Cardiac muscle cell (in vitro differentiated cells and primary cell): ENCODE data around the gene GYG2. TPM values are rescaled to one million over a fixed set of nuclear protein-coding genes. Genes with fewer than 3 reads are reported as not detected.

Experiments
- DNase-seq, 2 donors: peaks; one replicate each; pipeline versions ENCODE4 v3.0.0 to v3.0.0-alpha.2; 2010 to 2017; ENCODE audit warnings: low read depth in 1 of 2, low spot score in 1 of 2
- H3K27ac ChIP-seq: fragments of 200-600 bp; sonication (generic); 2 replicates; pipeline ENCODE4 v1.5.1; 2016
- H3K27me3 ChIP-seq: fragments of 200-600 bp; sonication (generic); 2 replicates; pipeline ENCODE4 v1.6.0; 2016; ENCODE audit warnings: control low read depth
- H3K36me3 ChIP-seq: fragments of 200-600 bp; sonication (generic); 2 replicates; pipeline ENCODE4 v1.5.1; 2016; ENCODE audit warnings: control low read depth
- H3K4me1 ChIP-seq: fragments of 200-600 bp; sonication (generic); 2 replicates; pipeline ENCODE4 v1.8.1; 2017; ENCODE audit warnings: low read depth, mild to moderate bottlenecking, mixed run types
- H3K4me3 ChIP-seq: fragments of 200-600 bp; sonication (generic); 2 replicates; pipeline ENCODE4 v1.5.1; 2016; ENCODE audit warnings: mild to moderate bottlenecking
- H3K9me3 ChIP-seq: fragments of 200-600 bp; sonication (generic); 2 replicates; pipeline ENCODE4 v1.5.1; 2017; ENCODE audit warnings: low read depth, mild to moderate bottlenecking, control low read depth
- polyA plus RNA-seq: library from polyadenylated mRNA; unstranded; fragments of >200 nt; fragmentation: Nextera tagmentation; extraction: Ambion mirVana; gene quantifications from 2 replicates; pipeline ENCODE4 v1.2.1, GENCODE V29; 2016
- total RNA-seq: library from RNA; depleted of rRNA; stranded (reverse); fragments of >200 nt; gene quantifications from 2 replicates; pipeline ENCODE4 v1.2.3, GENCODE V29; 2016
- TF ChIP-seq, protein P1 (sequence below): IDR thresholded peaks from 2 replicates; pipeline ENCODE4 v1.5.1; 2012; ENCODE audit warnings: low read depth, mild to moderate bottlenecking, low read length

Gene GYG2
- total and polyA plus RNA-seq, 2 experiments from 2014 or later, result 58.0 to 58.4 TPM

DNA sequence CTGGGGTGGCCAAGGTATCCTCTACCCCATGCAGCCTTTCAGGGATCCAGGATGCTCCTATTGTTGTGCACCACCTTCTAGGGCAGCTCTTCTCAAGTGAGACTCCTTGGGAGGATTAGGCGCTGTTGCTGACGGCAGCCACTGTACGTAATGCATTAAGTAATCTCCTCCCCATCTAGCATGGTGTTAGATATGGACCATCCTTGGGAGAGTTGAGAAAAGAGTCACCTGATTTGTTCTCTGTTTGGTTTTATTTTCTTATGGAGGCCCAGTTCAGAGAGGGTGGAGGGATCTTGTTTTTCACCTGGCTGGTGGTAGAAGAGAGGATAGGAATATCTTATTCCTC is 46.4 kb downstream of the GYG2 start:
- no peaks in the 10 kb centered on the region for H3K36me3 ChIP-seq
- peaks cover 2% of the 10 kb centered on the region for H3K4me1 ChIP-seq
- no peak overlapping the region for H3K4me3 ChIP-seq
- H3K27ac ChIP-seq, result no peak overlapping the region
- TF ChIP-seq, protein P1, sequence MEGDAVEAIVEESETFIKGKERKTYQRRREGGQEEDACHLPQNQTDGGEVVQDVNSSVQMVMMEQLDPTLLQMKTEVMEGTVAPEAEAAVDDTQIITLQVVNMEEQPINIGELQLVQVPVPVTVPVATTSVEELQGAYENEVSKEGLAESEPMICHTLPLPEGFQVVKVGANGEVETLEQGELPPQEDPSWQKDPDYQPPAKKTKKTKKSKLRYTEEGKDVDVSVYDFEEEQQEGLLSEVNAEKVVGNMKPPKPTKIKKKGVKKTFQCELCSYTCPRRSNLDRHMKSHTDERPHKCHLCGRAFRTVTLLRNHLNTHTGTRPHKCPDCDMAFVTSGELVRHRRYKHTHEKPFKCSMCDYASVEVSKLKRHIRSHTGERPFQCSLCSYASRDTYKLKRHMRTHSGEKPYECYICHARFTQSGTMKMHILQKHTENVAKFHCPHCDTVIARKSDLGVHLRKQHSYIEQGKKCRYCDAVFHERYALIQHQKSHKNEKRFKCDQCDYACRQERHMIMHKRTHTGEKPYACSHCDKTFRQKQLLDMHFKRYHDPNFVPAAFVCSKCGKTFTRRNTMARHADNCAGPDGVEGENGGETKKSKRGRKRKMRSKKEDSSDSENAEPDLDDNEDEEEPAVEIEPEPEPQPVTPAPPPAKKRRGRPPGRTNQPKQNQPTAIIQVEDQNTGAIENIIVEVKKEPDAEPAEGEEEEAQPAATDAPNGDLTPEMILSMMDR, result no peak
- H3K27me3 ChIP-seq, result no peaks in the 10 kb centered on the region
- H3K9me3 ChIP-seq, result no peaks in the 10 kb centered on the region
- DNase-seq, result no peak

DNA sequence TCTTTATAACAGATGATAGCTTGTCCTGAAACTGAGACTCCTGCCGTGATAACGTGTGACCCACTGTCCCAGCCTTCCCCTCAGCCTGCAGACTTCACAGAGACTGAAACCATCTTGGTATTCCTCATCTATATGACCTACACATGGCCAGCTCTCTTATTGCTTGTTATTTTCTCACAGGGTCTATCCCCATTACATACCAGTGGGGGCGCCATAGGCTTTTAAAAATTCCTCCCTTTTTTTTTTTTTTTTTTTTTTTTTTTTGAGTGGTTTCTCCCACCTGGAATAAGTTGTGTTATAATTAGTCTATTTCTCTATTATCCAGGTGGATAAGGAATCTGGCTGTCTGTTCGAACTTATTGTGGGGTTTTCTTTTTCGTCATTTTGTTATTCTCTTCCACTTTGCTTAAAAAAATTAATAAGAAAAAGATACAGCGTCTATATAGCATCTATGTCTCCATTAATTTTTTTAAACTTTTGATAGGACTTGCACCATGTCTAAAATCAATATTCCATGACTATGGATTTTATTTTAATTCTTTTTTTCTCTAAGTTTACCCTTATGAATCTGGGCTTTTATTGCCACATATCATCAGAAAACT is 47.2 kb downstream of the GYG2 start:
- DNase-seq, result peak in 1 of 2 donors; percentile 20
- TF ChIP-seq, protein P1, result peak; percentile 37
- no peaks in the 10 kb centered on the region for H3K27me3 ChIP-seq
- no peak overlapping the region for H3K27ac ChIP-seq
- H3K36me3 ChIP-seq, result no peaks in the 10 kb centered on the region
- no peaks in the 10 kb centered on the region for H3K9me3 ChIP-seq
- peaks cover 2% of the 10 kb centered on the region for H3K4me1 ChIP-seq
- H3K4me3 ChIP-seq, result no peak overlapping the region

DNA sequence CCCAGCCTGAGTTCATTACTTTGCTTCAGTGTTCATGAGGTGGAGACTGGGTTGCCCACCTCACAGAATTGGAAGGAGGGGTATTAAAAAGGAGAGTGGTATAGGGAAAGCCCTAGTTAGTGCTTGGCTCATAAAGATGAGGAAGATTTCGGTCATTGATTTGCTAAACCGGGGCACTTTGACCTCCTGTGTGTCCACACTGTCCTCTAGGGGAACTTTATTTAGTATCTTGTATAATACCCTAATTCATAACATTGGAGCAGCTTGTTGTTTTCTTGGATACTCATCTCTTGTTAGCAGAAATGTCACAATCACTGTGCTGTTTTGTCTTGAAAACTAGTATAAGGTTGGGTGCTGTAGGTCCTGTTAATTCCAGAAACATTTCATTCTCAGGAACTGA is 49.8 kb downstream of the GYG2 start:
- H3K4me1 ChIP-seq, result peaks cover 2% of the 10 kb centered on the region
- peaks cover 3% of the 10 kb centered on the region for H3K36me3 ChIP-seq
- DNase-seq, result no peak
- no peaks in the 10 kb centered on the region for H3K27me3 ChIP-seq
- no peaks in the 10 kb centered on the region for H3K9me3 ChIP-seq
- TF ChIP-seq, protein P1, result no peak
- H3K4me3 ChIP-seq, result no peak overlapping the region
- H3K27ac ChIP-seq, result no peak overlapping the region

DNA sequence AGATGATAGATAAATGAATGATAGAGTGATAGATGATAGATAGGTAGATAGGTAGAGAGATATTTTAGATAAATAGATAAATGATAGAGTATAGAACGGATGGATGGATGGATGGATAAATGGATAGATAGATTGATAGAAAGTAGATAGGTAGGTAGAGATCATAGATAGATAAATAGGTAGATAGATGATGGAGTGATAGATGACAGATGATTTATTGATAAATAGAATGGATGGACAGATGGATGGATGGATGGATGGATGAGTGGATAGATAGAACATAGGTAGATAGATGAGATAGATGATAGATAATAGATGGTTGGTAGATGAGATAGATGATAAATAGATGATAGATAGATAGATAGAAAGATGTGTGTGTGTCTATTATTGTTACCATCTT is 50.9 kb downstream of the GYG2 start:
- H3K27ac ChIP-seq, result no peak overlapping the region
- TF ChIP-seq, protein P1, result no peak
- DNase-seq, result no peak
- H3K4me1 ChIP-seq, result peaks cover 2% of the 10 kb centered on the region
- peaks cover 3% of the 10 kb centered on the region for H3K36me3 ChIP-seq
- H3K27me3 ChIP-seq, result no peaks in the 10 kb centered on the region
- H3K9me3 ChIP-seq, result no peaks in the 10 kb centered on the region
- no peak overlapping the region for H3K4me3 ChIP-seq

DNA sequence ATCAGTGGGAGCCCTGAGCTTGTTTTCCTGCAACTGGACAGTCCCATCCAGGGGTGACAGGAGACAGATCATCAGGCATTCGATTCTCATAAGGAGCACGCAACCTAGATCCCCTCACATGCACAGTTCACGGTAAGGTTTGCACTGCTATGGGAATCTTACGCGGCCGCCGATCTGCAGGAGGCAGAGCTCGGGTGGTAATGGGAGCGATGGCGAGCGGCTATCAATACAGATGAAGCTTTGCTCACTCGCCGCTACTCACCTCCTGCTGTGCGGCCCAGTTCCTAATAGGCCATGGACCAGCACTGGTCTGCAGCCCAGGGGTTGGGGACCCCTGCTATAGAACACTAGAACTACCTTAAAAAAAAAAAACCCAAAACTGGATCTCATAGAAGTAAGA is 55.0 kb downstream of the GYG2 start:
- Histone ChIP-seq H3K9me3 (no peaks in the 10 kb centered on the region), H3K27ac (no peak overlapping the region), H3K4me3 (no peak overlapping the region), H3K36me3 (peaks cover 3% of the 10 kb centered on the region), H3K27me3 (no peaks in the 10 kb centered on the region), H3K4me1 (no peaks in the 10 kb centered on the region)
- DNase-seq, result no peak
- TF ChIP-seq, protein P1, result no peak
